NB4 (cell line): Measurements from ENCODE around the gene NTNG2.

Source experiments
- CTCF ChIP-seq: IDR thresholded peaks from one replicate; pipeline ENCODE4 v1.5.1; 2012; ENCODE audit warnings: low read depth, low read length
- POLR2A ChIP-seq: IDR thresholded peaks from 2 replicates; pipeline ENCODE4 v1.6.1; 2011; ENCODE audit warnings: mild to moderate bottlenecking; ENCODE audit not compliant: insufficient read length; ENCODE audit errors: extremely low read depth

DNA sequence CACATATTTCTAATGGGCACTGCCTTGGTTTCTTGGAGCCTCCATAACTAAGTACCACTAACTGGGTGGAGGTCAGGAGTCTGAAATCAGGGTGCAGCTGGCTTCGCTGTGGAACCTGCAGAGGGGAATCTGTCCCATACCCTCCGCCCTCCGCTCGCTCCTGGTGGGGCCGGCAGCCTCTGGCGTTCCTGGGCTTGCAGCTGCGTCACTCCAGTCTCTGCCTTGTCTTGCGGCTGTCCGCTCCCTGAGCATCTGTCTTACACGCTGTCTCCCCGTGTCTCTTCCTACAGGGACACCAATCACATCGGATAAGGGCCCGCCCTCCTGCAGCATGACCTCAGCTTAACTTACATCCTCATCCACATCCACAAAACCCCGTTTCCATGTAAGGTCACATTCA is 45.4 kb downstream of the NTNG2 start:
- TF ChIP-seq POLR2A = no peak
- TF ChIP-seq CTCF = no peak
